Loucy (cell line): ENCODE measurements around the gene PRKN.

Source experiments
- CTCF ChIP-seq: fragments of 200-600 bp; sonication (generic); conservative IDR thresholded peaks from 2 replicates; pipeline ENCODE4 v1.5.1; 2014; ENCODE audit warnings: mild to moderate bottlenecking, antibody characterized with exemption, low read length
- EZH2phosphoT487 ChIP-seq: fragments of 200-600 bp; IDR thresholded peaks from 2 replicates; pipeline ENCODE4 v1.6.1; 2018; ENCODE audit warnings: antibody characterized with exemption, mild to moderate bottlenecking, moderate library complexity, borderline replicate concordance

DNA sequence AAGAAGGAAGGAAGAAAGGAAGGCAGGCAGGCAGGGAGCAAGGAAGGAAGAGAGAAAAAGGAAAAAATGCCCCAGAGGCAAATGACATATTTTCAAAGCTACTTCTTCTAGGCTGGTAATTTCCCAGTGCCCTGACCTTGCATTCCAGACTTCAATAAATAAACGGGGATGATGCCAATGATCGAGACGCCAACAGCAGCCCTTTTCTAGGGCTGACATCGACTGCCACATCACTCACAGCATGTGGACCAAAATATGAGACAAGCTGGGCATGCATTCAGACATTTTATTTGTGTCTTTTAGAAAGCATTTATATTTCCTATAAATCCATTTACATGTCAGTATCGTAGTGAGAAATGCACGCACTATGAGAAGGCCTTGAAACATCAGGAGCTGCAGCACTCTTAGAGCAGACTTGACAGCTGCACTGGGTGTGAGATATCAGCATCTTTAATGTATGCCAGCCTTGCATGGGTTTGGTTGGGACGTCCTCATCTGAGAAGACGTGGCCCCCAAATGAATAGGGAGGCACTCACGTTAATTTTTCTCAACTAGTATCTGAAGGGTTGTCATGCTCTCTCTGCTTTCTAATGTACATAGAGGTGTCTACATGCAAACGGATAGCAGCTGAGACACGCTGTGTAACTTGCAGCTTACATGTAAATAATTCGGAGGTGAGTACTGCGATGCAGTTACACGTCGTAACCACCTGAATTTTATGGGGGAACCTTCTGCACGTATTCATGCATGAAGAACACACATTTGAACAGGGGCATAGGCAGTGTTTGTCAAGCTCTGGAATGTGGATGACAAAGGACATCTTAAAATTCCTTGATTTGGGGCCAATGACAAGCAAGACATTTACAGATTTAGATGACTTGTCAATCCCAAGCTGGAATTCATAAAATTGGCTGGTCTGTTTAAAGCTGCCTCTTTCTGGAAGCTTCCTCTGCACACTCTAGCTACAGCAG, 1304.6 kb downstream of the PRKN start:
- TF ChIP-seq CTCF: no peak
- no peak for TF ChIP-seq EZH2phosphoT487
